ENCODE measurements around the gene GNAI1. TPM values are rescaled to one million over a fixed set of nuclear protein-coding genes. Genes with fewer than 3 reads are reported as not detected.

The GNAI1 gene
- total and polyA plus RNA-seq, 2 donors (not counting 1 experiment from before 2014, with no cell fraction given): not detected

GRCh38 chr7:80159802-80160201 is 25.2 kb downstream of the GNAI1 start:
- Mint-ChIP-seq H3K9me3 (ENCODE audit: insufficient read depth) (no peaks in the 10 kb centered on the region), H3K27me3 (no peaks in the 10 kb centered on the region), H3K4me3 (no peak overlapping the region), H3K4me1 (peaks cover 1% of the 10 kb centered on the region), H3K27ac (no peak overlapping the region)
- H3K27ac ChIP-seq (ENCODE audit: low read length in 2 of 2): no peak overlapping the region
- no peak for ATAC-seq (ENCODE audit: low read depth)
- no peak for TF ChIP-seq EZH2 (IDR thresholded peaks at IDR 0.05; ENCODE audit: borderline replicate concordance, insufficient read depth, low read depth, low read length, poor library complexity, severe bottlenecking)
- no peak for TF ChIP-seq CTCF (IDR thresholded peaks at IDR 0.05)
- no peak for DNase-seq
- 100% methylated on average over 1 of the region's 3 CpGs for WGBS (ENCODE audit: insufficient coverage)
- intact Hi-C loops (cut with micrococcal nuclease): no loop called here
- no peak overlapping the region for H2AFZ ChIP-seq (ENCODE audit: insufficient read depth, low read depth, low read length, poor library complexity, severe bottlenecking)
- H3K9me3 ChIP-seq (ENCODE audit: control extremely low read depth in 1 of 3, control insufficient read depth in 2 of 3, insufficient read depth in 1 of 3, low read length in 2 of 3): no peaks in the 10 kb centered on the region
- CTCF ChIA-PET: no interaction called here
- H3K36me3 ChIP-seq (replicated peaks in 1 of 2; ENCODE audit: control extremely low read depth in 1 of 2, control insufficient read depth in 1 of 2, extremely low read depth in 1 of 2, insufficient read depth in 2 of 2, low read length in 1 of 2): no peaks in the 10 kb centered on the region
- H3K9ac ChIP-seq (ENCODE audit: low read length): no peak overlapping the region
- no peak overlapping the region for H3K4me3 ChIP-seq (ENCODE audit: control extremely low read depth in 1 of 5, extremely low read depth in 1 of 5, insufficient read depth in 1 of 5, low read depth in 2 of 5, low read length in 4 of 5)
- H3K4me1 ChIP-seq (ENCODE audit: control insufficient read depth in 2 of 2, insufficient read depth in 2 of 2, low read length in 2 of 2): no peaks in the 10 kb centered on the region
- POLR2A ChIA-PET: no interaction called here
- no peak overlapping the region for H3K4me2 ChIP-seq (replicated peaks; ENCODE audit: low read depth, low read length, poor library complexity, severe bottlenecking)
- no peaks in the 10 kb centered on the region for H3K27me3 ChIP-seq (replicated peaks in 1 of 4; ENCODE audit: control extremely low read depth in 1 of 4, control insufficient read depth in 3 of 4, insufficient read depth in 4 of 4, low read length in 3 of 4)
- H4K20me1 ChIP-seq (ENCODE audit: control insufficient read depth, insufficient read depth, low read length, poor library complexity, severe bottlenecking): no peaks in the 10 kb centered on the region
- H3K79me2 ChIP-seq (ENCODE audit: control insufficient read depth, insufficient read depth, low read length): no peaks in the 10 kb centered on the region

- CTCF ChIA-PET: no interaction called here
- no peak overlapping the region for H3K9ac ChIP-seq (ENCODE audit: low read length)
- WGBS (ENCODE audit: insufficient coverage): no CpG with 5 or more reads among the region's 1 CpG
Measured at GRCh38 chr7:80161466-80161865, 26.8 kb downstream of the GNAI1 start.

More at GRCh38 chr7:80161466-80161865, 26.8 kb downstream of the GNAI1 start:
- no peaks in the 10 kb centered on the region for H3K4me1 ChIP-seq (ENCODE audit: control insufficient read depth in 2 of 2, insufficient read depth in 2 of 2, low read length in 2 of 2)
- no peak overlapping the region for H3K4me3 Mint-ChIP-seq
- no peak overlapping the region for H3K27ac ChIP-seq (ENCODE audit: low read length in 2 of 2)
- intact Hi-C loops (cut with micrococcal nuclease): no loop called here
- no peak for ATAC-seq (ENCODE audit: low read depth)
- POLR2A ChIA-PET: no interaction called here
- H3K4me3 ChIP-seq (ENCODE audit: control extremely low read depth in 1 of 5, extremely low read depth in 1 of 5, insufficient read depth in 1 of 5, low read depth in 2 of 5, low read length in 4 of 5): no peak overlapping the region
- H3K27me3 Mint-ChIP-seq: no peaks in the 10 kb centered on the region
- H3K9me3 ChIP-seq (ENCODE audit: control extremely low read depth in 1 of 3, control insufficient read depth in 2 of 3, insufficient read depth in 1 of 3, low read length in 2 of 3): no peaks in the 10 kb centered on the region
- H3K36me3 ChIP-seq (replicated peaks in 1 of 2; ENCODE audit: control extremely low read depth in 1 of 2, control insufficient read depth in 1 of 2, extremely low read depth in 1 of 2, insufficient read depth in 2 of 2, low read length in 1 of 2): no peaks in the 10 kb centered on the region
- H4K20me1 ChIP-seq (ENCODE audit: control insufficient read depth, insufficient read depth, low read length, poor library complexity, severe bottlenecking): no peaks in the 10 kb centered on the region
- peaks cover 1% of the 10 kb centered on the region for H3K4me1 Mint-ChIP-seq
- H2AFZ ChIP-seq (ENCODE audit: insufficient read depth, low read depth, low read length, poor library complexity, severe bottlenecking): no peak overlapping the region
- TF ChIP-seq EZH2 (IDR thresholded peaks at IDR 0.05; ENCODE audit: borderline replicate concordance, insufficient read depth, low read depth, low read length, poor library complexity, severe bottlenecking) (no peak), CTCF (IDR thresholded peaks at IDR 0.05) (no peak)
- no peak overlapping the region for H3K27ac Mint-ChIP-seq
- no peaks in the 10 kb centered on the region for H3K79me2 ChIP-seq (ENCODE audit: control insufficient read depth, insufficient read depth, low read length)
- no peak for DNase-seq
- no peak overlapping the region for H3K4me2 ChIP-seq (replicated peaks; ENCODE audit: low read depth, low read length, poor library complexity, severe bottlenecking)
- no peaks in the 10 kb centered on the region for H3K27me3 ChIP-seq (replicated peaks in 1 of 4; ENCODE audit: control extremely low read depth in 1 of 4, control insufficient read depth in 3 of 4, insufficient read depth in 4 of 4, low read length in 3 of 4)
- no peaks in the 10 kb centered on the region for H3K9me3 Mint-ChIP-seq (ENCODE audit: insufficient read depth)

Data from B cell (primary cell).